Type B pancreatic cell (in vitro differentiated cells): ENCODE data around the gene RPS17. TPM values are rescaled to one million over a fixed set of nuclear protein-coding genes. Genes with fewer than 3 reads are reported as not detected.

Experiments used
- DNase-seq: peaks from one replicate; pipeline ENCODE4 v3.0.0; 2021; ENCODE audit warnings: mixed read lengths; ENCODE audit not compliant: unreplicated experiment; ENCODE audit errors: extremely low spot score
- H3K27ac Mint-ChIP-seq: 2 replicates; pipeline ENCODE4 v1.8.0; 2021; ENCODE audit warnings: mild to moderate bottlenecking, mixed read lengths
- H3K27me3 Mint-ChIP-seq: 2 replicates; pipeline ENCODE4 v1.8.0; 2021; ENCODE audit warnings: mixed read lengths
- H3K36me3 Mint-ChIP-seq: 2 replicates; pipeline ENCODE4 v1.8.0; 2021; ENCODE audit warnings: mixed read lengths
- H3K4me1 Mint-ChIP-seq: one replicate; pipeline ENCODE4 v1.8.0; 2021; ENCODE audit warnings: mixed read lengths; ENCODE audit not compliant: unreplicated experiment
- H3K4me3 Mint-ChIP-seq: 2 replicates; pipeline ENCODE4 v1.8.0; 2021; ENCODE audit warnings: mild to moderate bottlenecking, mixed read lengths
- H3K9me3 Mint-ChIP-seq: 2 replicates; pipeline ENCODE4 v1.8.0; 2021; ENCODE audit warnings: mixed read lengths
- CTCF ChIP-seq: fragments of 200-600 bp; sonication (generic); conservative IDR thresholded peaks from 2 replicates; pipeline ENCODE4 v1.5.0; 2021; ENCODE audit warnings: antibody characterized with exemption, mild to moderate bottlenecking
- total RNA-seq: library from RNA; stranded (reverse); gene quantifications from 2 replicates; pipeline ENCODE4 v1.2.1, GENCODE V29; 2021; ENCODE audit warnings: low replicate concordance

The RPS17 gene
- total RNA-seq, 1 donor from 2014 or later, result 2,088 TPM

GRCh38 chr15:82548700-82549099 lies 8.4 kb upstream of the RPS17 start:
- Mint-ChIP-seq H3K4me3 (no peak overlapping the region), H3K4me1 (no peaks in the 10 kb centered on the region), H3K9me3 (no peaks in the 10 kb centered on the region), H3K27ac (no peak overlapping the region), H3K27me3 (peaks cover 40% of the 10 kb centered on the region), H3K36me3 (no peaks in the 10 kb centered on the region)
- no peak for TF ChIP-seq CTCF
- DNase-seq, result no peak

GRCh38 chr15:82545478-82545877 lies 5.2 kb upstream of the RPS17 start:
- Mint-ChIP-seq H3K27me3 (peaks cover 13% of the 10 kb centered on the region), H3K4me3 (no peak overlapping the region), H3K4me1 (peaks cover 4% of the 10 kb centered on the region), H3K27ac (no peak overlapping the region), H3K36me3 (no peaks in the 10 kb centered on the region), H3K9me3 (no peaks in the 10 kb centered on the region)
- TF ChIP-seq CTCF, result no peak
- no peak for DNase-seq

GRCh38 chr15:82545002-82545401 lies 4.7 kb upstream of the RPS17 start:
- Mint-ChIP-seq H3K36me3 (no peaks in the 10 kb centered on the region), H3K27ac (no peak overlapping the region), H3K4me1 (peaks cover 4% of the 10 kb centered on the region), H3K27me3 (peaks cover 8% of the 10 kb centered on the region), H3K9me3 (no peaks in the 10 kb centered on the region), H3K4me3 (no peak overlapping the region)
- no peak for DNase-seq
- TF ChIP-seq CTCF, result no peak

GRCh38 chr15:82544431-82544830 lies 4.2 kb upstream of the RPS17 start:
- TF ChIP-seq CTCF, result no peak
- Mint-ChIP-seq H3K9me3 (no peaks in the 10 kb centered on the region), H3K36me3 (no peaks in the 10 kb centered on the region), H3K4me3 (no peak overlapping the region), H3K27ac (no peak overlapping the region), H3K27me3 (peaks cover 7% of the 10 kb centered on the region), H3K4me1 (peaks cover 4% of the 10 kb centered on the region)
- no peak for DNase-seq

GRCh38 chr15:82543160-82543559 lies 2.9 kb upstream of the RPS17 start:
- TF ChIP-seq CTCF, result no peak
- H3K27me3 Mint-ChIP-seq, result peaks cover 7% of the 10 kb centered on the region
- peak overlapping the region; percentile 77 for H3K4me3 Mint-ChIP-seq
- peaks cover 8% of the 10 kb centered on the region for H3K36me3 Mint-ChIP-seq
- no peak for DNase-seq
- peaks cover 7% of the 10 kb centered on the region for H3K4me1 Mint-ChIP-seq
- no peaks in the 10 kb centered on the region for H3K9me3 Mint-ChIP-seq
- peak overlapping the region; percentile 64 for H3K27ac Mint-ChIP-seq

- Mint-ChIP-seq H3K27ac (peak overlapping the region; percentile 94), H3K4me3 (peak overlapping the region; percentile 96), H3K9me3 (no peaks in the 10 kb centered on the region), H3K4me1 (peaks cover 22% of the 10 kb centered on the region), H3K36me3 (peaks cover 28% of the 10 kb centered on the region), H3K27me3 (peaks cover 7% of the 10 kb centered on the region)
- DNase-seq, result no peak
- no peak for TF ChIP-seq CTCF
These were observed 751 bp upstream of the RPS17 start for GRCh38 chr15:82540984-82541431.
